Measurements from ENCODE around the gene C11orf65. TPM values are rescaled to one million over a fixed set of nuclear protein-coding genes. Genes with fewer than 3 reads are reported as not detected.
"Not testable (repeated sequence)": the region's sequence is repeated elsewhere in the genome, so short reads cannot be mapped to it uniquely, and the experiment has no call there.

Gene C11orf65
- total RNA-seq, 2 experiments from 2014 or later, result 1.0 to 2.0 TPM

- Mint-ChIP-seq H3K36me3 (no peaks in the 10 kb centered on the region), H3K4me1 (ENCODE audit: low read depth) (no peaks in the 10 kb centered on the region), H3K9me3 (no peaks in the 10 kb centered on the region), H3K27me3 (no peaks in the 10 kb centered on the region), H3K27ac (no peak overlapping the region), H3K4me3 (no peak overlapping the region)
- CTCF ChIA-PET, result no interaction called here
- no peak for DNase-seq
- POLR2A ChIA-PET, result no interaction called here
- intact Hi-C loops (cut with micrococcal nuclease), result no loop called here
These were observed 68.9 kb downstream of the C11orf65 start for GRCh38 chr11:108398439-108398838.

- H3K27me3 Mint-ChIP-seq; H3K27ac Mint-ChIP-seq; POLR2A ChIA-PET; intact Hi-C loops (cut with micrococcal nuclease); H3K4me3 Mint-ChIP-seq; H3K36me3 Mint-ChIP-seq; H3K4me1 Mint-ChIP-seq (ENCODE audit: low read depth); H3K9me3 Mint-ChIP-seq; DNase-seq; CTCF ChIA-PET: not testable (repeated sequence)
These were observed 70.7 kb downstream of the C11orf65 start for GRCh38 chr11:108396672-108397071.

- no peaks in the 10 kb centered on the region for H3K27me3 Mint-ChIP-seq
- H3K4me1 Mint-ChIP-seq (ENCODE audit: low read depth), result no peaks in the 10 kb centered on the region
- no peaks in the 10 kb centered on the region for H3K36me3 Mint-ChIP-seq
- no peak overlapping the region for H3K27ac Mint-ChIP-seq
- no peak overlapping the region for H3K4me3 Mint-ChIP-seq
- intact Hi-C loops (cut with micrococcal nuclease), result no loop called here
- ChIA-PET CTCF (no interaction called here), POLR2A (no interaction called here)
- no peaks in the 10 kb centered on the region for H3K9me3 Mint-ChIP-seq
- DNase-seq, result no peak
These were observed 72.5 kb downstream of the C11orf65 start for GRCh38 chr11:108394744-108395284.

GRCh38 chr11:108393046-108393445 is 74.3 kb downstream of the C11orf65 start:
- Mint-ChIP-seq H3K36me3 (no peaks in the 10 kb centered on the region), H3K27me3 (no peaks in the 10 kb centered on the region), H3K9me3 (no peaks in the 10 kb centered on the region), H3K4me1 (ENCODE audit: low read depth) (no peaks in the 10 kb centered on the region), H3K4me3 (no peak overlapping the region), H3K27ac (no peak overlapping the region)
- DNase-seq, result no peak
- ChIA-PET POLR2A (no interaction called here), CTCF (no interaction called here)
- intact Hi-C loops (cut with micrococcal nuclease), result no loop called here

GRCh38 chr11:108392353-108392752 is 75.0 kb downstream of the C11orf65 start:
- Mint-ChIP-seq H3K9me3 (no peaks in the 10 kb centered on the region), H3K27ac (no peak overlapping the region), H3K27me3 (no peaks in the 10 kb centered on the region), H3K36me3 (no peaks in the 10 kb centered on the region), H3K4me1 (ENCODE audit: low read depth) (no peaks in the 10 kb centered on the region), H3K4me3 (no peak overlapping the region)
- ChIA-PET CTCF (no interaction called here), POLR2A (no interaction called here)
- no peak for DNase-seq
- intact Hi-C loops (cut with micrococcal nuclease), result no loop called here

- intact Hi-C loops (cut with micrococcal nuclease), result no loop called here
- no peaks in the 10 kb centered on the region for H3K9me3 Mint-ChIP-seq
- no peaks in the 10 kb centered on the region for H3K27me3 Mint-ChIP-seq
- H3K4me1 Mint-ChIP-seq (ENCODE audit: low read depth), result no peaks in the 10 kb centered on the region
- no peak for DNase-seq
- no peaks in the 10 kb centered on the region for H3K36me3 Mint-ChIP-seq
- POLR2A ChIA-PET, result no interaction called here
- H3K4me3 Mint-ChIP-seq, result no peak overlapping the region
- H3K27ac Mint-ChIP-seq, result no peak overlapping the region
- CTCF ChIA-PET, result no interaction called here
These were observed 78.8 kb downstream of the C11orf65 start for GRCh38 chr11:108388576-108388975.

- H3K27ac Mint-ChIP-seq; DNase-seq; H3K4me1 Mint-ChIP-seq (ENCODE audit: low read depth); intact Hi-C loops (cut with micrococcal nuclease); POLR2A ChIA-PET; CTCF ChIA-PET; H3K27me3 Mint-ChIP-seq; H3K4me3 Mint-ChIP-seq: not testable (repeated sequence)
- Mint-ChIP-seq H3K36me3 (peaks cover 11% of the 10 kb centered on the region), H3K9me3 (peaks cover 15% of the 10 kb centered on the region)
These were observed 93.8 kb downstream of the C11orf65 start for GRCh38 chr11:108373505-108373904.

GRCh38 chr11:108370990-108371389 is 96.3 kb downstream of the C11orf65 start:
- peaks cover 17% of the 10 kb centered on the region for H3K36me3 Mint-ChIP-seq
- H3K27ac Mint-ChIP-seq, result no peak overlapping the region

GRCh38 chr11:108370315-108370714 is 97.0 kb downstream of the C11orf65 start:
- Mint-ChIP-seq H3K27me3 (no peaks in the 10 kb centered on the region), H3K4me3 (no peak overlapping the region), H3K9me3 (peaks cover 15% of the 10 kb centered on the region), H3K4me1 (ENCODE audit: low read depth) (peaks cover 4% of the 10 kb centered on the region), H3K27ac (no peak overlapping the region), H3K36me3 (peaks cover 20% of the 10 kb centered on the region)
- intact Hi-C loops (cut with micrococcal nuclease), result no loop called here
- DNase-seq, result no peak
- ChIA-PET POLR2A (no interaction called here), CTCF (interaction anchor here (0.6 to 0.7 kb wide), 2 partner anchors 200 to 245 kb away, joined by 3 to 4 read pairs; no protein-coding TSS in a partner anchor)

More at GRCh38 chr11:108370990-108371389, 96.3 kb downstream of the C11orf65 start:
- POLR2A ChIA-PET, result no interaction called here
- DNase-seq, result no peak
- Mint-ChIP-seq H3K4me1 (ENCODE audit: low read depth) (peaks cover 4% of the 10 kb centered on the region), H3K9me3 (peaks cover 15% of the 10 kb centered on the region), H3K27me3 (no peaks in the 10 kb centered on the region), H3K4me3 (no peak overlapping the region)
- intact Hi-C loops (cut with micrococcal nuclease), result no loop called here
- CTCF ChIA-PET, result no interaction called here

GRCh38 chr11:108369064-108369463 is 98.3 kb downstream of the C11orf65 start:
- H3K4me1 Mint-ChIP-seq (ENCODE audit: low read depth), result peaks cover 4% of the 10 kb centered on the region
- H3K36me3 Mint-ChIP-seq, result peaks cover 28% of the 10 kb centered on the region
- H3K9me3 Mint-ChIP-seq, result peaks cover 11% of the 10 kb centered on the region
- no peak overlapping the region for H3K27ac Mint-ChIP-seq
- CTCF ChIA-PET, result no interaction called here
- POLR2A ChIA-PET, result no interaction called here
- intact Hi-C loops (cut with micrococcal nuclease), result no loop called here
- H3K4me3 Mint-ChIP-seq, result no peak overlapping the region
- no peaks in the 10 kb centered on the region for H3K27me3 Mint-ChIP-seq
- no peak for DNase-seq

- DNase-seq, result no peak
- H3K27ac Mint-ChIP-seq, result no peak overlapping the region
- H3K36me3 Mint-ChIP-seq, result peaks cover 26% of the 10 kb centered on the region
- peaks cover 7% of the 10 kb centered on the region for H3K9me3 Mint-ChIP-seq
- no peaks in the 10 kb centered on the region for H3K27me3 Mint-ChIP-seq
- peaks cover 4% of the 10 kb centered on the region for H3K4me1 Mint-ChIP-seq (ENCODE audit: low read depth)
- no peak overlapping the region for H3K4me3 Mint-ChIP-seq
- POLR2A ChIA-PET, result no interaction called here
- intact Hi-C loops (cut with micrococcal nuclease), result no loop called here
- CTCF ChIA-PET, result interaction anchor here (0.6 kb wide), 1 partner anchor 23 kb away, joined by 3 read pairs; no protein-coding TSS in a partner anchor
These were observed 99.2 kb downstream of the C11orf65 start for GRCh38 chr11:108368134-108368533.

- Mint-ChIP-seq H3K4me1 (ENCODE audit: low read depth) (no peaks in the 10 kb centered on the region), H3K9me3 (peaks cover 3% of the 10 kb centered on the region), H3K4me3 (no peak overlapping the region), H3K27me3 (no peaks in the 10 kb centered on the region), H3K36me3 (peaks cover 23% of the 10 kb centered on the region), H3K27ac (no peak overlapping the region)
- DNase-seq, result no peak
- intact Hi-C loops (cut with micrococcal nuclease), result no loop called here
- POLR2A ChIA-PET, result no interaction called here
- CTCF ChIA-PET, result no interaction called here
These were observed 103.2 kb downstream of the C11orf65 start for GRCh38 chr11:108364159-108364558.

- ChIA-PET POLR2A (no interaction called here), CTCF (interaction anchor here (0.6 kb wide), 1 partner anchor 155 kb away, joined by 4 read pairs; no protein-coding TSS in a partner anchor)
- no peaks in the 10 kb centered on the region for H3K9me3 Mint-ChIP-seq
- no peak for DNase-seq
- no peak overlapping the region for H3K4me3 Mint-ChIP-seq
- no peaks in the 10 kb centered on the region for H3K27me3 Mint-ChIP-seq
- H3K36me3 Mint-ChIP-seq, result peaks cover 21% of the 10 kb centered on the region
- intact Hi-C loops (cut with micrococcal nuclease), result no loop called here
- H3K27ac Mint-ChIP-seq, result no peak overlapping the region
- H3K4me1 Mint-ChIP-seq (ENCODE audit: low read depth), result no peaks in the 10 kb centered on the region
These were observed 115.9 kb downstream of the C11orf65 start for GRCh38 chr11:108351468-108351867.
